HepG2 (cell line): Measurements from ENCODE around the gene EMILIN1. TPM values are rescaled to one million over a fixed set of nuclear protein-coding genes. Genes with fewer than 3 reads are reported as not detected.

Source experiments
- ELF1 ChIP-seq: sonication (generic); formaldehyde crosslinking; IDR thresholded peaks from 2 replicates; pipeline ENCODE4 v1.4.0; 2020; ENCODE audit warnings: missing genetic modification reagents
- GATA4 ChIP-seq: sonication (generic); IDR thresholded peaks from 2 replicates; pipeline ENCODE4 v1.6.1; 2016; ENCODE audit warnings: antibody characterized with exemption, low read depth, borderline replicate concordance
- HIC2 ChIP-seq: sonication (generic); formaldehyde crosslinking; IDR thresholded peaks from 2 replicates; pipeline ENCODE4 v1.9.0; 2022; ENCODE audit warnings: low read depth, missing genetic modification reagents
- KDM2A ChIP-seq: sonication (generic); formaldehyde crosslinking; IDR thresholded peaks from 2 replicates; pipeline ENCODE4 v1.4.0; 2020; ENCODE audit warnings: low read depth, missing genetic modification reagents, borderline replicate concordance
- MXD1 ChIP-seq: sonication (generic); formaldehyde crosslinking; IDR thresholded peaks from 2 replicates; pipeline ENCODE4 v1.4.0; 2020; ENCODE audit warnings: mild to moderate bottlenecking, missing genetic modification reagents
- RARA ChIP-seq: IDR thresholded peaks from 2 replicates; pipeline ENCODE4 v1.6.1; 2016; ENCODE audit warnings: missing genetic modification reagents, missing compliant biosample characterization
- SAP130 ChIP-seq: IDR thresholded peaks from 2 replicates; pipeline ENCODE4 v1.6.1; 2016; ENCODE audit warnings: low read depth
- SETDB1 ChIP-seq: sonication (generic); formaldehyde crosslinking; IDR thresholded peaks from 2 replicates; pipeline ENCODE4 v1.5.1; 2020; ENCODE audit warnings: missing genetic modification reagents, mild to moderate bottlenecking, borderline replicate concordance
- SMYD3 ChIP-seq: sonication (generic); formaldehyde crosslinking; IDR thresholded peaks from 2 replicates; pipeline ENCODE4 v1.8.1; 2023; ENCODE audit warnings: mild to moderate bottlenecking, missing genetic modification reagents
- TFE3 ChIP-seq: IDR thresholded peaks from 2 replicates; pipeline ENCODE4 v1.6.1; 2016
- ZBTB8A ChIP-seq: sonication (generic); formaldehyde crosslinking; IDR thresholded peaks from 2 replicates; pipeline ENCODE4 v1.4.0; 2020; ENCODE audit warnings: mild to moderate bottlenecking, low read depth, missing genetic modification reagents, borderline replicate concordance
- ZC3H13 ChIP-seq: sonication (generic); formaldehyde crosslinking; IDR thresholded peaks from 2 replicates; pipeline ENCODE4 v1.8.1; 2023; ENCODE audit warnings: mild to moderate bottlenecking, missing genetic modification reagents, moderate library complexity
- ZFP41 ChIP-seq: sonication (generic); formaldehyde crosslinking; IDR thresholded peaks from 2 replicates; pipeline ENCODE4 v1.4.0; 2020; ENCODE audit warnings: mild to moderate bottlenecking, missing genetic modification reagents, borderline replicate concordance
- ZNF292 ChIP-seq: sonication (generic); formaldehyde crosslinking; IDR thresholded peaks from 2 replicates; pipeline ENCODE4 v1.8.1; 2022; ENCODE audit warnings: mild to moderate bottlenecking, low read depth, missing genetic modification reagents, borderline replicate concordance
- ZNF414 ChIP-seq: sonication (generic); formaldehyde crosslinking; IDR thresholded peaks from 2 replicates; pipeline ENCODE4 v1.5.0; 2020; ENCODE audit warnings: missing genetic modification reagents
- ZNF556 ChIP-seq: sonication (generic); formaldehyde crosslinking; IDR thresholded peaks from 2 replicates; pipeline ENCODE4 v1.4.0; 2020; ENCODE audit warnings: mild to moderate bottlenecking, missing genetic modification reagents, borderline replicate concordance
- ZNF713 ChIP-seq: sonication (generic); formaldehyde crosslinking; IDR thresholded peaks from 2 replicates; pipeline ENCODE4 v1.4.0; 2020; ENCODE audit warnings: mild to moderate bottlenecking, missing genetic modification reagents
- ZNF788 ChIP-seq: sonication (generic); formaldehyde crosslinking; IDR thresholded peaks from 2 replicates; pipeline ENCODE4 v1.5.0; 2020; ENCODE audit warnings: mild to moderate bottlenecking, missing genetic modification reagents, borderline replicate concordance
- polyA plus RNA-seq, 8 experiments: library from polyadenylated mRNA; depleted of rRNA in 3 of 8; stranded (reverse) in 7 of 8; unstranded in 1 of 8; fragments of >200 nt; fragmentation: Illumina TruSeq in 4 of 8; extraction: Trizol in 4 of 8; gene quantifications; 2 replicates each; pipeline versions ENCODE4 v1.2.1 to v1.2.3, GENCODE V29; 2011 to 2016; ENCODE audit warnings: low read depth in 4 of 8, missing spikeins in 1 of 8, mixed read lengths in 1 of 8; ENCODE audit not compliant: insufficient read depth in 1 of 8
- total RNA-seq, 5 experiments: library from RNA; depleted of rRNA; stranded (reverse); fragments of >200 nt; fragmentation: Illumina TruSeq; extraction: Trizol; gene quantifications; 2 replicates each; pipeline ENCODE4 v1.2.3, GENCODE V29; 2016; ENCODE audit warnings: low read depth in 1 of 5
- TF ChIP-seq, protein P1 (sequence below), 2 experiments: sonication (generic) in 1 of 2; formaldehyde crosslinking in 1 of 2; IDR thresholded peaks; 2 replicates each; pipeline versions ENCODE4 v1.4.0 to v1.6.1; 2018 to 2020; ENCODE audit warnings: missing genetic modification reagents in 2 of 2, borderline replicate concordance in 1 of 2, low read depth in 1 of 2, mild to moderate bottlenecking in 1 of 2, missing biosample characterization in 1 of 2
- TF ChIP-seq, protein P2 (sequence below), 2 experiments: fragments of 450-650 bp in 1 of 2; sonication (generic) in 1 of 2; formaldehyde crosslinking; IDR thresholded peaks; 2 replicates each; pipeline versions ENCODE4 v1.5.0 to v1.8.0; 2020 to 2022; ENCODE audit warnings: mild to moderate bottlenecking in 1 of 2, missing genetic modification reagents in 1 of 2

The EMILIN1 gene
- total and polyA plus RNA-seq, 2 of the 13 experiments (the other 11 are each of a cell fraction or from before 2014, with no cell fraction given): 8.1 to 9.7 TPM

- no peak for TF ChIP-seq ZBTB8A (CRISPR knock-in tag)
- 0 out of 2 replicates have a peak, but pooled peaks have one; percentile 15 for TF ChIP-seq ZNF556 (CRISPR knock-in tag)
- no peak for TF ChIP-seq ZFP41 (CRISPR knock-in tag)
- TF ChIP-seq SETDB1 (CRISPR knock-in tag): no peak
- TF ChIP-seq, protein P1, sequence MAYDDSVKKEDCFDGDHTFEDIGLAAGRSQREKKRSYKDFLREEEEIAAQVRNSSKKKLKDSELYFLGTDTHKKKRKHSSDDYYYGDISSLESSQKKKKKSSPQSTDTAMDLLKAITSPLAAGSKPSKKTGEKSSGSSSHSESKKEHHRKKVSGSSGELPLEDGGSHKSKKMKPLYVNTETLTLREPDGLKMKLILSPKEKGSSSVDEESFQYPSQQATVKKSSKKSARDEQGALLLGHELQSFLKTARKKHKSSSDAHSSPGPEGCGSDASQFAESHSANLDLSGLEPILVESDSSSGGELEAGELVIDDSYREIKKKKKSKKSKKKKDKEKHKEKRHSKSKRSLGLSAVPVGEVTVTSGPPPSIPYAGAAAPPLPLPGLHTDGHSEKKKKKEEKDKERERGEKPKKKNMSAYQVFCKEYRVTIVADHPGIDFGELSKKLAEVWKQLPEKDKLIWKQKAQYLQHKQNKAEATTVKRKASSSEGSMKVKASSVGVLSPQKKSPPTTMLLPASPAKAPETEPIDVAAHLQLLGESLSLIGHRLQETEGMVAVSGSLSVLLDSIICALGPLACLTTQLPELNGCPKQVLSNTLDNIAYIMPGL (CRISPR knock-in tag; IDR thresholded peaks at IDR 0.05; ENCODE audit: borderline replicate concordance in 1 of 2, low read depth in 1 of 2): peak in 1 of 2 experiments; percentile 73; a peak in 3 of 4 replicates
- peak; percentile 95 for TF ChIP-seq SAP130 (CRISPR knock-in tag)
- TF ChIP-seq MXD1 (CRISPR knock-in tag): no peak
- TF ChIP-seq, protein P2, sequence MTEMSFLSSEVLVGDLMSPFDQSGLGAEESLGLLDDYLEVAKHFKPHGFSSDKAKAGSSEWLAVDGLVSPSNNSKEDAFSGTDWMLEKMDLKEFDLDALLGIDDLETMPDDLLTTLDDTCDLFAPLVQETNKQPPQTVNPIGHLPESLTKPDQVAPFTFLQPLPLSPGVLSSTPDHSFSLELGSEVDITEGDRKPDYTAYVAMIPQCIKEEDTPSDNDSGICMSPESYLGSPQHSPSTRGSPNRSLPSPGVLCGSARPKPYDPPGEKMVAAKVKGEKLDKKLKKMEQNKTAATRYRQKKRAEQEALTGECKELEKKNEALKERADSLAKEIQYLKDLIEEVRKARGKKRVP (CRISPR knock-in tag; IDR thresholded peaks at IDR 0.05): peak in 1 of 2 experiments; percentile 61; a peak in 2 of 4 replicates
- no peak for TF ChIP-seq ZNF713
- peak; percentile 40; the same call in 1 of the 2 replicates for TF ChIP-seq ZC3H13 (CRISPR knock-in tag)
- peak; percentile 95 for TF ChIP-seq HIC2 (CRISPR knock-in tag)
- TF ChIP-seq ZNF292 (CRISPR knock-in tag): peak; percentile 89
- TF ChIP-seq ZNF414 (CRISPR knock-in tag): peak; percentile 90
- TF ChIP-seq ZNF788: peak; percentile 61; the same call in 1 of the 2 replicates
- peak; percentile 56 for TF ChIP-seq ELF1 (CRISPR knock-in tag)
- TF ChIP-seq GATA4: peak; percentile 54; the same call in 1 of the 2 replicates
- peak; percentile 54; the same call in 1 of the 2 replicates for TF ChIP-seq KDM2A (CRISPR knock-in tag)
- TF ChIP-seq RARA (CRISPR knock-in tag): peak; percentile 63
- TF ChIP-seq TFE3 (CRISPR knock-in tag): peak; percentile 57; the same call in 1 of the 2 replicates
- TF ChIP-seq SMYD3: 0 out of 2 replicates have a peak, but pooled peaks have one; percentile 58
Observed at GRCh38 chr2:27093430-27094352, 15.3 kb downstream of the EMILIN1 start (continued).
